ENCODE results near the gene ARHGAP40. TPM values are rescaled to one million over a fixed set of nuclear protein-coding genes. Genes with fewer than 3 reads are reported as not detected.

Gene ARHGAP40
- total and polyA plus RNA-seq, 9 of the 15 experiments (the other 6 are each of a cell fraction or from before 2014, with no cell fraction given) = not detected

GRCh38 chr20:38658879-38659596, 57.4 kb downstream of the ARHGAP40 start:
- no peaks in the 10 kb centered on the region for H3K9me1 ChIP-seq (ENCODE audit: control insufficient read depth, insufficient read depth, low read length)
- peak; percentile 64 to 74 (median 66) for DNase-seq (ENCODE audit: extremely low read depth in 1 of 4, low spot score in 3 of 4)
- peak; percentile 98 for ATAC-seq
- no peaks in the 10 kb centered on the region for H3K4me1 ChIP-seq (replicated peaks in 1 of 2; ENCODE audit: control insufficient read depth in 2 of 2, insufficient read depth in 2 of 2, low read length in 2 of 2)
- H3K9ac ChIP-seq (ENCODE audit: insufficient read depth in 1 of 2, low read depth in 2 of 2, low read length in 2 of 2) = no peak overlapping the region
- ChIA-PET POLR2A (interaction anchor here (0.6 kb wide), 2 partner anchors 30 to 114 kb away, joined by 3 read pairs; no protein-coding TSS in a partner anchor), CTCF (ENCODE audit: low intra/inter-chr PET ratio) (interaction anchor here (0.6 to 1.2 kb wide), 4 partner anchors 78 to 234 kb away, joined by 3 to 4 read pairs (median 3); no protein-coding TSS in a partner anchor)
- no peaks in the 10 kb centered on the region for H3K36me3 ChIP-seq (ENCODE audit: control insufficient read depth, insufficient read depth, low read length)
- no peak overlapping the region for H3K4me3 ChIP-seq
- in situ Hi-C loops (cut with MboI) = no loop called here
- H3K79me2 ChIP-seq (ENCODE audit: control insufficient read depth, insufficient read depth, low read length) = no peaks in the 10 kb centered on the region
- no TSS peak for BruUV-seq (replicated peaks)
- intact Hi-C loops (cut with micrococcal nuclease) = no loop called here
- H3K9me3 ChIP-seq (replicated peaks; ENCODE audit: control insufficient read depth, insufficient read depth, low read depth, low read length) = no peaks in the 10 kb centered on the region
- H3K27ac ChIP-seq (ENCODE audit: extremely low read depth, low read depth, low read length) = no peak overlapping the region
- WGBS (ENCODE audit: insufficient coverage, low coverage, missing lambda C conversion rate) = 3% methylated on average over 10 of the region's 10 CpGs
- H2AFZ ChIP-seq (ENCODE audit: low read depth, low read length) = no peak overlapping the region
- FAIRE-seq = peak; percentile 75
- peaks cover 10 to 40% of the 10 kb centered on the region in 2 experiments for H3K27me3 ChIP-seq (ENCODE audit: control insufficient read depth in 2 of 2, insufficient read depth in 2 of 2, low read length in 2 of 2)
- H3K4me2 ChIP-seq (ENCODE audit: insufficient read depth, low read length) = no peak overlapping the region
- H4K20me1 ChIP-seq (replicated peaks; ENCODE audit: control insufficient read depth, insufficient read depth, low read length) = no peaks in the 10 kb centered on the region
- no peak for TF ChIP-seq MEF2D (tag; conservative IDR thresholded peaks at IDR 0.05; ENCODE audit: low read depth)
- TF ChIP-seq ZNF263 (CRISPR knock-in tag; IDR thresholded peaks at IDR 0.05; ENCODE audit: borderline replicate concordance) = peak; percentile 85
- TF ChIP-seq BRD4 (IDR thresholded peaks at IDR 0.05) = no peak
- peak; percentile 68; the same call in 1 of the 2 replicates for TF ChIP-seq REST (IDR thresholded peaks at IDR 0.05; ENCODE audit: borderline replicate concordance)
- 0 out of 2 replicates have a peak, but pooled peaks have one; percentile 36 for TF ChIP-seq REST (CRISPR knock-in tag; IDR thresholded peaks at IDR 0.05; ENCODE audit: low read depth)
- TF ChIP-seq STAG1 (CRISPR knock-in tag; IDR thresholded peaks at IDR 0.05; ENCODE audit: borderline replicate concordance) = peak; percentile 46; the same call in 1 of the 2 replicates

All from K562 (cell line).